Superior temporal gyrus (tissue), 1 donor: ENCODE measurements around the gene NLGN1.

Experiments
- DNase-seq: peaks from one replicate; pipeline ENCODE4 v3.0.0-alpha.2; 2016; ENCODE audit errors: extremely low spot score

The NLGN1 gene

DNA sequence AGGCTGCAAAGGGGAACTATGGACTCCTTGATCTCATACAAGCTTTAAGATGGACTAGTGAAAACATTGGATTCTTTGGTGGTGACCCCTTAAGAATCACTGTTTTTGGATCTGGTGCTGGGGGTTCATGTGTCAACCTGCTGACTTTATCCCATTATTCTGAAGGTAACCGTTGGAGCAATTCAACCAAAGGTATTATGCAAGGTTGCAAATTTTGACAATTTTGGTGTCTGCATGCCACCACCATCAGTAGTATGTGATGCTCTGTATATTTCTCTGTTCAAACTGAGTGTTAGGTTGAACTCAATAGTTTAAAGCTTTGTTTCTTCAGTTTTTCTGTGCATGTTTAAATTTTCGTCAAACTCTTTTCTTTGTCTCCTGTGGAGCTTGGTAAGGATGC, 877.8 kb downstream of the NLGN1 start:
- DNase-seq = no peak

DNA sequence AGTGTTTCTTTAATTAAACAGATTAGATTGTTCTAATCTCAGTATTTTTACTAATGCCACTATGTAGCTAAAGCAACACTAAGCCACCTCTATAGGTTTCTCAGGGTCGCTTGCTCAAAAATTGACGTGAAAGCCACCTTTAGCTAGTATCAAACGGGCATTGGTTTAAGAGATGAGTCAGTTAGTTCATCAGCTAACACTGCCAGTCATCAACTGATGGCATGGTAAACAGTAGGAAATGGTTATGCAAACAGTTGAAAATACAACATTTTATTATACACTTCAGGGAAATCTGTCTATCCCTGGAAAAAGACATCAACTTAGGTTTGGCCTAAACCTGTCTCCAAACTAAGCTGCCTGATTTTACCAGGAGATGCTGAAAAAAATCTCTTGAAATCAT, 879.3 kb downstream of the NLGN1 start:
- no peak for DNase-seq

DNA sequence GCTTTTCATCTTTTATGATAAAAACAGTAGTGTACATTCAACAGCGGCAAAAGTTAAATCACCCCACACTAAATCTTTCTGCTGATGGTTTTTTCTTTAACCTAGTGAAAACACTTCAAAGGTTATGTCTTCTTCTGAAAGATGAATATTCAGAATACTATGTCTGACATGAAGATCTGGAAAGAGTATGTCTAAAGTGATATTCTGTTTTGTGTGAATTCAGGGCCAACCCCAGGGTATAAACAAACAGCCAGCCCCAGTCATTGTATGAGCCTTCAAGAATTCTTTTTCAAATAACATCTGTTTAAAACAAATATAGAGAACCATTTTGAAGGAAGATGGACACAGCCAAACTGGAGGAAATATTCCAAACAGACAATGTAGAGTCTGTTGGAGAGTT, 880.5 kb downstream of the NLGN1 start:
- no peak for DNase-seq

DNA sequence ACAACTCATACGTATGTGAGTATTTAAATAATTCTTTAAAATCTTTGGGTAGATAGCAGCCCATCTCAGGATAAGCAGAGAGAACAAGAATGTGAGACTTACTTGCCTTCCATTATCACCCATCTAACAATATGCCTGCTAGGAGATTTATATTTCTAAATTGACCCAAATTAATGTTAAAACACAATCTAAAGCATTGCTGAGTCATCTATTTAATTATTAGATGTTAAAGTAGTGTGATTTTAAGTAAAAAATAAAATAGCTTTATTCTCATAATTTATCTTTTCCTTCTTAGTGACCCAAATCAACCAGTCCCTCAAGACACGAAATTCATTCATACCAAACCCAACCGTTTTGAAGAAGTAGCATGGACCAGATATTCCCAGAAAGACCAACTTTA, 882.6 kb downstream of the NLGN1 start:
- no peak for DNase-seq

DNA sequence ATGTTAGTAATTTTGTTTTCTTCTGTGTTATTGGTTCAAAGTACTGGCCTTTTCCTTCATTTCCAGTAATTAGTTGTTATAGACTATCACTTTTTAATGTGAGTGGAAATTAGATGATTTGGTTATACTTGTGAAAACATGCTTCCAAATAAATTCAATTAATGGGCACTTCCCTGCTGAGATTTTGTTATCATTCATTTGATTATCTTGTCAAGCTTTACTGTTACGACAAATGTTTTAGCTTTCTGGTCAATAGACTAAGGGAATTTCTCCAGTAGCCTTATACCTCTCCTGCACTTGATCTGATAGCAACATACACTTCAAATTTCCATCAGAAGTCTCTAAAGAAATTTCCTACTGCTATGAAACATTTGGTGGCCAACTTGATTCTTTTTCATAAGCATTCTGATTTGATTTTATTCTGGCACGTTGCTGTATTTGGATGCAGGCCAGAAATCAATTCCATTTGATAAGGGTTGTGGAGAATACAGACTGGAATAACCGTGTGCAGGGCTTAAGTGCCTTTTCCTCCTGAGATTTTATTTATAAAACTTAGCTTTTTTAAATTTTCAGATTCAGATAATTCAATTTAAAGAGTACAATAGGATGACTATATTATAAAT, 887.8 kb downstream of the NLGN1 start:
- DNase-seq = no peak

DNA sequence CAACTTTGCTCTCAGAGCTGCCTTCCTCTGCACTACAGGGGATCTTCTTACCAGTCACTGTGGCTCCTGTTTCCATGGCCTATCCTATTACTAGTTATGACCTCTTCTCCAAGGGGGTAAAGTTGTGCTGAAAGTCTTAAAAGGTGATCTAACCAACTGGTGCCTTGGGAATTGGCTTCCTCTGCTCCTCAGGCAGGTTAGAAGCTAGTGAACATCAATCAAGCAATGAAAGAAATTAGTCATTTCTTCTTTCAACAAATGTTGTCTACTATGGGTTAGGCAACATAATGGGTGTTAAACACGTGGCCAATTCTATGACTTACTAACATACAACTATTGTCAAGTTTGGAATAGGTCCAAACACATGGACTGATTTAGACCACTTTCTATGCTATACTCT, 890.2 kb downstream of the NLGN1 start:
- DNase-seq = no peak

DNA sequence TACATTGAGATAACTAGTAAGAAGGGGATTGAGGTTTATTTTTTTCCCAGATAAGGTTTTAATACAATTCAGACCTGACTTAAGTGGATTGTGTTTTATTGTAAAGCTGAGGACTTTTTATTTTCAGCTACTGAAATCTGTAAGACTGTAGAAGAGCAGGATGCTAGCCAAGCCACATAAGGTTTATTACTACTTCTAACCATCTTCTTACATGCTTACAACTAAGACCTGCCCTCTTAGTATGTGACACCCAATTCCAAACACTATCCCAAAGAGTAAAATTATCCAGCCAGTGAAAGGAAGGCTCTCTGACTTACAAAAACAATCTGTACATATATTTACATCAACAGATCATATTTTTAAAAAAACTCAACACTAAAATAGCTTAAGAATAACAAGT, 897.1 kb downstream of the NLGN1 start:
- no peak for DNase-seq

DNA sequence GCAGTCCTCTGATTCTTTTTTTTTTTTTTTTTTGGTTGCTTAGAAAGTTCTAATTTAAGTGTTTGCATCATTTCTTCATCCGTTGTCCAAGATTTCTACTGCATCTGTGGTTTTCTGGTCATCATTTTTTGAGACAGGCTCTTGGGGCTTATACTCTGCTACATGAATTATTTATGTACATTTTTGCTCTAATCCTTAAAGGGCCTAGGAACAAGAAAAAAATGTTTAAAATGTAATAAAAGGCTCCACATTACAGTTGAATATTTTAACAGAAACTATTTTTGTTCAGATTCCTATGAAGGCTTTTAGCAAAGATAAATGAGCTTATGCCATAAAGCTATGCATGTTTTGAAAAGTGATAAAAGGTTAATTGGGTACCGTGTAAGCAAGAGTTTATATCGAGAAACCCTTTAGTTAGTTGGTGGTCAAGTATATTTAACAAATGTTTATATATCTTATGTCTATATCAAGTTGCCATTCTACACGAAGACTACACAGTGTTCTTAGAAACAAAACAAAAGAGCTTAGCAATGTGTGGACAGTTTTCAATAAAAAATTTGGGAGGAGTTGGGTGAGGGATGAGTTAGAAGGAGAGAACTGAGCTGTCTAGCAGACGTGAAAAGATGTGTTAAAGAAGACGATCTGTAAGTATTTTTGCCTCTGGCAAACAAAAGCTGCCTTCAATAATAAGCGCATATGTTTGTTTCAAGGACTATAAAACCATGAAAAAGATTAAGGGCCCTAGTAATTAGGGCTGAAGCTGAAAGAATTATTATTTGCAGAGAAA, 898.0 kb downstream of the NLGN1 start:
- no peak for DNase-seq

DNA sequence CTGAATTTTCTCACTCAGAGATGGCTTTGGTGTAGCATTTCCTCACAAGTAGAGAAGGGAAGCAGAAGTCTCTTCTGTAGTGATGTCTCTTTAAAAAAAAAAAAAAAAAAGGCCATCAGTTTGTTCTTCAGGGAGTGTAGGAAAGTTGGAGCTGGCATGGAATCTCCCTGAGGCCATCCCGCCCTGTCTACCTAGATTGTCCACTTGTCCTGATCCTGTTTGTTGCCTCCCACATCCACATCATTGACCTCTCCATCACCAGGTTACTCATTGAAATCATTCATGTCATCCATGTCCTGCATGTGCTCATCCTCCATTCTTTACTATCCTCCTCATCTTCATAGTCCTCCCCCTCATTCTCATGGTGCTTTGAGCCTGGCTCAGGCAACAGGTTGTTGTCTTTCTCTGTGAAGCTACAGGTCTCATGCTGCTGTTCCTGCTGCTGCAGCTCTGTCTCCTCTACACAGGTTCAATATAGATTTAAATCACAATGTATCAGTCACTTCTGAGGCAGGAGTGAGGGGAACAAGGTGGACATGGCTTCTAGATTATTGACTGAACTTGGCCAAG, 905.3 kb downstream of the NLGN1 start:
- DNase-seq = no peak

DNA sequence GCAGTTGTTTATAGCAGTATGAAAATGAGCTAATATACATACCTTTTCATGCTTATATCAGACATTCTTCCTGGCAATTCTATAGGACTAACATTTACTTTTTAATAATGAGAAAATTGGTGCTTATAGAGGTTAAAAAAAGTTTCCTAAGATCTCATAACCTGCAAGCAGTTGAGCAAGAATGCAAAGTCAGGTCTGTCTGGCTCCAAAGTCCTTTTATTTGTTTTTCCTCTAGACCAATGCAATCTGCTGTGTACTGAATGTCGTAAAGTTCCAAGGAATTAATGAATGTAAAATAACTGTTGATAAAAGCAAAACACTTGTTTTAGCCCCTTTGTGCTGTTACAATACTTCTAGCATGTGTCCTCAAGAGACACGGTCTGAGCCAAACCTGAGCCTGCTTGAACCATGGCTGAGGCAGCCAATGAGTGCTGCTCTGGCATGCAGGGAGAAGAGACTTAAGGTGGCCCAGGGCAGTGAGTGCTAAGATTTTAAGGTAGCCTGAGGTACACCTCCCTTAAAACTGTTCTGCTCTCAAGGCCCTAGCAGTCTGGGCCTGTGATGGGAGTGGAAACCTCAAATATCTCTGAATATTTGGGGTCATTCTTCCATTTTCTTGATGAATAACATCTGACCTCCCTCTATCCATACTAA, 906.5 kb downstream of the NLGN1 start:
- no peak for DNase-seq

DNA sequence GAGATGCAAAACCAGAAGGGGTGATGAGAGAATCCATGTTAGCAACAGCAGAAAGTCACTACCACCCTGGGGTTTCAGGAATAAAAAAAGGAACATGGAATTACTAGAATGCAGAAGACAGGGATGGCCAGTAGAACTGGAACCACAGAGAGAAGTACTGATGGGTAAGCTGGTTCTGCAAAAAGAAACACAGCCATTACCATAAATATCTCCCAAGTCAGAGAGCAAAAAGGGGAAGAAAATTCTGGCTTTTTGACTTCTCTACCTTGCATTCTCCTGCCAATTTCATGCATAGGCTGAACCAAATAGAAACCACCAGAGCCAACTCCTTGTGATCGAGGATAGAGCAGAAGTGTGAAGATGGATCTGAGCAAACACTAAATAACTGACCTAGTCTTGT, 911.2 kb downstream of the NLGN1 start:
- DNase-seq = peak; percentile 24

DNA sequence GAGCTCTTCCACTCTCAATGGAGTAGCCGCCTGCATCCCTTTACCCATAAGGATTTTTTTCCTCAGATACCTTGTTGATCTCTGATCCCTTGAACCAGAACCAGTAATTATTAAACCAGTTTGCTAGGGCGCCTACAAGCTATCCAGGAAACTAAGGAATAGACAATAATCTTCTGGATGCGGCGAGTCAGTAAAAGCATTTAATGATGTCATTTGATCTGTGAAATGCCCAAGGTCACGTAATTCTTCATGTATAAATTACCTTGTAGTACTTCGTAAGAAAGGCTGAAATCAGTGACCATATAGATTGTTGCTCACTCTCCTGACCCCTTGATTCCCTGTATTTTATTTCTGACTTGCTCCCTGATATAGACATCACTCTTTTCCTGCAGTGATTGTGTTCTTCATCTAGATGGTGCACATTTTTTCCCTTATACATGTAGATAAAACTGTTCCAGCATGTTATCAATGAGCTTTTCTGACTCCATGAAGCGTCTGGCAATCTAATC, 913.0 kb downstream of the NLGN1 start:
- no peak for DNase-seq

DNA sequence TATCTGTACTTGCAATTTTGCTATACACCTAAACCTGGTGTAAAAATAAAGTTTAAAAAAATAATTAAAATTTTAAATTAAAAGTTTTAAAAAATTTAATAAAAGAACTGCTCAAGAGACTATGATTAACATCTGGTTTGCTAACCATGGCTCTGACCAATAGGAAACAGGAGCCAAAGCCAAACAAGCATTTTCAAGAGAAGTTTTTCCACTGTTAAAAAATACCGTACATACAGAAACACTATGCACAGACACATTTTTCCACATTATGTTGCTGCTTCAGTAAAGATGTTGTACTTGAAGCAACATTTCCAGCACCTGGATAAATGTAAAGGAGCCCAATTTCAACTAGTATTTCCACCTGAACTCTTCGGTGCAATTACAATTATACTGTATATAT, 917.7 kb downstream of the NLGN1 start:
- DNase-seq = no peak

DNA sequence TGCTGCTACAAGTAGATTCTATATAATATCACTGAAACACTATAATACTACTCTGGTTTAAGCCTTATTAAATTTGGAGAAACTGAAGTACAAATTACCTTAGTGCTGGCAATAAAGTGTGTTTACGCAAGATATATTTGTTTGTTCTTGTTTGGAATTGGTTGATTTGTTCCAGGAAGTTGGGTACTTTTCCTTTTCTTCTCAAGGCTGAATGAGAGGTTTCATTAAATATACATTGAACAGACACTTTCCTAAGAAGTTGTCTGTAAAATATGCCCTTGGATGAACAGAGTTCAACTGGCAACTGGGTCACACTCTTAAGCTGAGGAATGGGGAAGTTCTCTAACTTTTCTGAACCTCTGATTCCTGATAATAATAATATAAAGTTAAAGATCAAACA, 919.5 kb downstream of the NLGN1 start:
- DNase-seq = no peak

DNA sequence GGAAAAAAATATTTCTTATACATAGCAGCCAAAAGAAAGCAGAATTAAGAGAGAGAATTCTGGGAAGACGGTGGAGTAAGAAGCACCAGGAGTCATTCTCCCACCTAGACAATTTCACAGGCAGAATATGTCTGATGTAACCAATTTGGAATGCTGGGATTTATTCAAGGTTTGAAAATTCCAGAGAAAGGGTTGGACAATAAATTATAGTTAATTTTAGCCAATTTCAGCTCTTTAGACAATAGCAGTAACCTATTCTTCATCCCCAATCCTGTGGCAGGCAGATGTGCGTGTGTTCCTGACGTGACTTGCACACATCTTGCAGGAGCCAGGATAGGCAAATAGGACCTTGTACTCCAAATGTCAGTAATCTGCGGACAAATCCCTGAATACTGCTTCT, 920.6 kb downstream of the NLGN1 start:
- no peak for DNase-seq

DNA sequence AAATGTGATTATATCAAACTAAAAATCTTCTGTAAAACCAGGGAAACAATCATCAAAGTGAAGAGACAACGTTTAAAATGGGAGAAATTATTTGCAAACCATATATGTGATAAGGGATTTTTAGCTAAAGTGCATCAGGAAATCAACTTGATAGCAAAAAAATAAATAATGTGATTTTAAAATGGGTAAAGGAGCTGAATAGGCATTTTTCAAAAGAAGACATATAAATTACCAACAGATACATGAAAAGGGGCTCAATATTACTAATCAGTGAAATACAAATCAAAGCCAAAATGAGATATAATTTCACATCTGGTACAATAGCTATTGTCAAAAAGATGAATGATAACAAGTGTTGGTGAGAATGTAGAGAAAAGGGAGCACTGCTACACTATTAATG, 924.0 kb downstream of the NLGN1 start:
- DNase-seq = no peak

DNA sequence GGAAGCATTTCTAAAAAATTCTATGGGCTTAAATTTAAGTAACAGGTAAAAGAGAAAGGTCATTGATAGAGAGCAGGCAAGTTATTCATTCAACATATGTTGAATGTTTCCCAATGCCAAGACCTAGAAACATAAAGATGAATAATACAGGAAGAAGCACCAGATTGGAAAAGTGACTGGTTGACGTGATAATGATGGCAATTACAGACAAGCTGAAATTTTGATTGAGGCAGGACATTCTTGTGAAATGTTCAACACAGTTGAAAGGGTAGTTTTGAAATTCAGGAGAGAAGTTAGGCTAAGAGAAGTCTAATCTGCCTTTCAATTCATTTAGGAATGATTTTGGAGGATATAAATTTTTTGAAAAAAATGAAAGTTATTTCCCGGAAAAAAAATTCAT, 925.2 kb downstream of the NLGN1 start:
- no peak for DNase-seq

DNA sequence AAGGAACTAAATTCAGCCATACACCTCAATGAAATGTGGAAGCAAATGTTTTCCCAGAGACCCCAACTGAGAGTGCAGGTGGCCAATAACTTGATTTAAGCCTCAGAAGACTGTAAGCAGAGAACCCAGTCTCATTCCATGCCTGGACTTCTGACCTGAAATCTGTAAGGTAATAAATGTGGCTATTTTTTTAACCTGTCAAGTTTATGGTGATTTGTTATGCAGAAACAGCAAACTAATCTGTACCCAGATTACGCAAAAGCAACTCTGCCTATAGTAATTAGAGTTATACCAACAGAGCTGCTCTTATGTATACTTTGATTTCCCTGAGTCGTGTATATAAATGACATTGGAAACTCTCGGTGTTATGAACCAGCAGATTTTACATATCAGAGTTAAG, 927.6 kb downstream of the NLGN1 start:
- DNase-seq = no peak

DNA sequence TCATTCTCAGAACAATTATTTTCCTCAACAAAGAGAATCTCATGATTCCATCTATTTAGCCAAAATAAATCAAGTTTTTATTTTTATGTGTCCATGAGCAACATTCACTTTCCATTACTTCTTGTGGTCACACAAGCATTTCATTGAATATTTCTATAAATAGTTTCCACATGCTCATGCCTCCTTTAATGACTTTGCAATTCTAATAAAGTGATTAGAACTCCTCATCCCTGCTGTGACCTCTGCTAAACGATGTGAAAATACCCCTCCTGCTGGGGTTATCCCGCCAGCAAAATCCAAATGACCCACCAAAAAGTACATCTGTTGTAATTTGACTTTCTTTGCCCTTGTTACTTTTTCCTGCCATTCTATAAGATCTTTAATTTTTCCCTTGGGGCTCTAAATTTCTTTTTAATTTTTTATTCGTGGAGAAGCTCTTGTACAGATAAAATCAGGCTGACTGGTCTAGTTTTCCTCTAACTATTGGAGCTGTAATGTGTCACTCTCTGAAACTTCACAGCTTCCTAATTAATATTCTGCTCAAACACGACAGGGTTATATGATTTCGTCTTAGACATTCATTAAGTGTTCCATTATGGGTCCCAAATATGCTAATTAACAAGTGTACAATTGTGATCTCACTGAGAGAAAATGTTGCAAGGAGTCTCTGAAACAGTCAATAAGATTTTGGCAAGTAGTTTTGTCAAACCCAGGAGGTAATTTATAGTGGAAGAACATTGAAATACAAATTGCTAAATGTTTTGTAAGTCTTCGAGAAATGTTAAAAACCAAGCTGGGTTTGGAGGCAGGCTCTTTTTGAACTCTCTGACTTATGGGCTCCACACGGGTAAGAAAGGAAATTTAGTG, 928.5 kb downstream of the NLGN1 start:
- no peak for DNase-seq

DNA sequence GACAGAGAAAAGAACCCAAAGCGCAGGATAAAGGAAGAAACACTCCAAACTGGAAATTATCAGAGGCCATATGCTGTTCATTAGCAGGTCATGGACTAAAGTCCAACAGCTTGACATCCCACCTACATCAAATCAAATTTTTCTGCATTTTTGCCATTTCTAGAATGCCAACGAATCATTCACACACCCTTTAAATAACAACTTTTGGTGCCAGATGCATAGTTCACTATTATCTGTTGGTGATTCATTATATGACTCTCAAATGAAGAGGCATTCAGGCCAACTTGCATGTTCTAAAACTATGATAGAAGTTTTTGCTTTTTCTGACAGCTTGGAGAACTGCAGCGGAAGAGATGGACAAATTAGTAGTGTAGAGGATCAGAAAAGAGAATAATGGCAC, 931.8 kb downstream of the NLGN1 start:
- DNase-seq = no peak

DNA sequence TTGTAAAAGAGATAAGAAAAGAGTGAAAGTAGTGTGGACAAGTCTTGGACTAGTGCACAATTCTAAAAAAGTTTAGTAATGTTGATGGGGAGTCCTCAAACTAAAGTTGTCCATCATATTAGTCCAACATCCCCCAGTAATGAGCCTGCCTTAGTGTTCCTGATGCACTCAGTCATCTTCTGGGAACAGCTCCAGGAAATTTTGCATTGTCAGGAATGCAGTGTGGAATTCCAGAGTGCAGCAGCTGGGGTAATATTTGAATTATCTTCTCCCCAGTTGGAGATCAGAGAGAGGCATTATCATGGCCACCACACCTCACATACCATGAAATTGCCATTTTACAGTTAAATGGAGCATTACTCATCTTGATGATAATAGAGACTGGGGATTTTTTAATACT, 932.8 kb downstream of the NLGN1 start:
- DNase-seq = no peak
